ENCODE data around the gene NTM.

Gene NTM

DNA sequence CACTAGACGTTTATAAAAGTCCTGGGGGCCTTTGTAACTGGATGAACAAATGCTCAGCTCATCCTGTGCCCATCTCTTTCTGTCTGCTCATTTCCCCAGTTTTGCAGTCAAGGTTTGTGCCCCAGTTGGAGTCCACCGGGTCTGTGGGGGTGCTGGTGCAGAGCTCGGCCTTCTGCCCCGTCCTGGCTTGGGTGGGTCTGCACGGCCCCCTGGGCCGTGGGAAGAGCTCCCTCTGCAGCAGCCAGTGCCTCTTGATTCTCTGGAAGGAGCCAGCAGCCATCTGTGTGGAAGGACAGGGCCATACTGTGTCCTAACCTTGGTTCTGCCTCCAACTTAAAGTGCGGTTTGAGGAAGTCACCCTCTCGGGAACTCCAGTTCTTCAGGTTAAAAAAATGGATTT, 140.2 kb downstream of the NTM start:
- no peak for DNase-seq

GRCh38 chr11:131511794-131512193, 141.4 kb downstream of the NTM start:
- DNase-seq: no peak

- no peak for DNase-seq
Observed at GRCh38 chr11:131512228-131512627, 141.8 kb downstream of the NTM start.

- no peak for DNase-seq
Observed at GRCh38 chr11:131514062-131514461, 143.6 kb downstream of the NTM start.

DNA sequence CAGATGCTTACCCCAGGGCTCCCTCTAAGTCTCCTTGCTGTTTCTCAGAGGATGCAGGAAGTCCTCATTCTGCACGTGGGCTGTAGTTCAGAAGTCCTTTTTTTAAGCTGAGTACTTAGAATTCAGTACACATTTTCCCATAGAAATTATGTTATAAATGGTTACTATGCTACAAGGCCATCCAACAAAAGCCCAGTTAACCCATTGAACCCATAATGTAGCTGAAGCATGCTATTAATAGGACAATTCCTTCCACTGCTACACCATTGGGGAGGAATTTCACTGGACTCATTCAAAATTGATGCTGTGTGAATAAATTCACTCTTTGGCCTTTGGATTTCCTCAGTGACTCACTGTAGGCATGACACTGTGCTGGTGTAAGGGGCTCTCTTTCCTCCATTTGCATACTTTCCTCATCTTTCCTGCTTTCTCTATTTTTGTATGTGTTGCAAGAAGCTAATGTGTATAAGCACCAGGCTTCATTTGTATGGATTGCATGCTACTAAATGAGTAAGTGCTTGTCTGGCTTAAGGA, 148.0 kb downstream of the NTM start:
- no peak for DNase-seq

GRCh38 chr11:131522851-131523250, 152.4 kb downstream of the NTM start:
- no peak for DNase-seq

DNA sequence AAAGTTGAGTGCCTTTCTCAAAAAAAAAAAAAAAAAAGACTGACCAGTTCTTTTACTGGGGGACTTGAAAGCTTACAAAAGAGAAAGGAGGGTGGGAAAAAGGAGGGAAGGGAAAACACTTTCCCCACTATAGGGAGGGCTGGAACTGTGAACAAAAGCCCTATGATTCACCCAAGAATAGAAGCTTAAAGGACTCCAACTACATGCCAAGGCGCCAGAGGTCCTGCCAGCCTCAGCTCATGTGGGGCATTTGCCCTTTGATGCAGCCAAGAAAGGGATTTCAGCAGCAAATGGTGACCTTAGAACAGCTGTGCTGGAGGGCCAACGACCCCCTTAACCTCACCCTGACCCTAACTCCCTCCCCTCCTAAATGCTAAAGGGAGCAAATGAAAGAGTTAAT, 160.0 kb downstream of the NTM start:
- no peak for DNase-seq

DNA sequence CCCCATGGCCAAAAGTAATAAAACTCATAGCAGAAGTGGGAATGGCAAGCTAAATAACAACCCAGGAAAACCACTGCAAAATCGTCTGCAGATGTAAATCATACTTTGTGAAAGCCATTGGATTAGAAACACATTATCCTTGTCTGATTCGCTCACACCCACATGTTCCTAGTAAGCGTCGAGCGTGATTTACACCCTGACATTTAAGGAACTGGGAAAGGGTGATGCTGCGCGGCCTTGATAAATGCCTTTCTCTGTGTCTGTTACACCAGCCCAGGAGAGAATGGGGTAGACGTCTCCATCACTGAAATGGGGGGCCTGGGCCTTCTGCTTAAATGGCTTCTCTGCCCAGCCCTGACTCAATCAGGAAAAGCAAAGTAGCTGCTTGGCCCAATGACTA, 162.7 kb downstream of the NTM start:
- DNase-seq: no peak

DNA sequence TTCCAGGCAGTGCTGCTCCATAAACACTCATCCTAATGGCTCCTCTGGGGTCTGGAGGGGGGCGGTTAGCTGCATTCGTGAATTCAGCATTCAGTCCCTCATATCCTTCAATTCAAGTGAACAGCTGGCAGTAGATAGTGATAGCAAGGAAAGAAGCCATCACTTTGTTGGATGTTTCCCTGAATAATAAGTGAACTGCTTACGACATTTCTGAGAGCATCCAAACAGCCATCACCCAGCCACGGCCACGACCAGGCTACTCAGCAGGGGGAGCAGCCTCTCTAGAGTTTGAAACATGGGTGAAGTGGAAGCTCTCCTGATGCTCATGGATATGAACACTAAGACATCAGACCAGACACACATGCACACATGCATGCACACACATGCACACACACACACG, 163.6 kb downstream of the NTM start:
- no peak for DNase-seq

DNA sequence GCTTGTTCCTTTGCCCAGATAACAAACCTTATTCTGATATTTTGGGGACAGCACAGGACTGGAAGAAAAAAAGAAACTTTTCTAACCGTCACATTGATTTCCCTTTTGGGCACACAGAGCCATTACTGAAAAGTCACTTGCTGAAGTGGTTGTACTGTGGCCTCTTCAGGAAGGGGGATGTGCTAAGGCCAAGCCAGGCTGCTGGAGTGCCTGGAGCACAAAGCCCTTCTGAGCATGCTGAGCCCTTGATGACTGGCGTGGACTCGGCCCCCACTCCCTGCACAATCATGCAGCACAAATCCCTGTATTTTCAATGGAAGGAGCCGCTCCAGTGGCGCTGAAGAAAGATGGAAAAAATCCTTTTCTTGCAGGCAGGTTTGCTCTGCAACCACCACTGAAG, 164.2 kb downstream of the NTM start:
- DNase-seq: no peak

DNA sequence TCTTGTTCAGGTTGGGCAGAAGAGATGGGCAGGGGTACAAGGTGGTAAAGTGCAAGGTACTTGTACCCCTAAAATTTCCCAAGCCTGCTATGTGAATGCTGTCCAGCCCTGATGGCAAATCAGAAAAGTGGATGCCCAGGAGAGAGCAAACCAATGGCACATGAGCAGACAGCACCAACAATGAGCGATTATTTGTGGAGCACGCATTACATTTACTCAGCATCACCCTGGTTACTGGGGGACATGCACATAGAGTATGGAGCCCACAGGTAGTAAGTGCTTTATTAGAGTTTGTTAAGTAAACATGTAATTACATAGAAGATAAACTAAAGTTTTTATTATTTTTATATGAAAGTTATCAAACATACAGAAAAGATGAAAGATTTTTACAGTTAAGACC, 165.7 kb downstream of the NTM start:
- DNase-seq: no peak

- no peak for DNase-seq
Observed at GRCh38 chr11:131537196-131537595, 166.8 kb downstream of the NTM start.

DNA sequence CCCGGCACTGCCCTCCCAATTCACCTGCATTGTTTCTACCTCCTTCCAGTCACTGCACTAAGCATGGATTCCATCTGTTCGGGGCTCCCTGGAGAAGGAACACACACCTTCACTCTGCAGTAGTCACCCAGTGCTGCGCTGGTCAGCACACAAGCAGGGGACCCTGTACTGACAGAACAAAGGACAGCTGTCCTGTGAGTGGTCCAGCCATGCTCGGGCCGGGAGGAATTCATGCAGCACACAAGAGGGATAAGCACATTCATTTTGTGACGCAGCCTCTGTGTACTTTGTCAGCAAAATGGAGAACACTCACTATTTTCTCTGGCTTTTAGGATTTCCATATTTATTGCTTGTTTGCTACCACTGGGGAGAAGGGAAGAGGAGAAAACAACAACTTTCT, 167.3 kb downstream of the NTM start:
- no peak for DNase-seq

DNA sequence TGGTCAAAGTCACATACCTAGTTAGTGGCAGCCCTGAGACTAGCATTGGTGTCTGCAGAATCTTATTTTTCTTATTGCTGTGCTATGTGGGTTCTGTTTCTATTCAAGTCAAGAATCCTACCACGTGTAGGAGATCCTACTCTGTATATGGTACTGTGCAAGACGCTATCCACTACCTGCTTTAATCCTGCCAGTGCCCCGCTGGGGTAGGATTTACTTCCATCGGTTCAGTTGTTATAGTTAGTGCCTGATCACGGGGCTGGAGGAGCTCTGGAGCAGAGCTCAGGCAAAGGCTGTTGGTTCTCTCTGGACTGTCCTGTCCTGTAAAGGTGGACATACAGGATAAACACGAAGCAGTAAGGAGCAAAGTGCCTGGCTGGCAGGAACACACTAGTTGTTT, 167.9 kb downstream of the NTM start:
- no peak for DNase-seq

- DNase-seq: no peak
Observed at GRCh38 chr11:131540676-131541075, 170.3 kb downstream of the NTM start.

- DNase-seq: no peak
Observed at GRCh38 chr11:131543389-131544025, 173.1 kb downstream of the NTM start.

GRCh38 chr11:131544591-131544990, 174.2 kb downstream of the NTM start:
- DNase-seq: no peak

DNA sequence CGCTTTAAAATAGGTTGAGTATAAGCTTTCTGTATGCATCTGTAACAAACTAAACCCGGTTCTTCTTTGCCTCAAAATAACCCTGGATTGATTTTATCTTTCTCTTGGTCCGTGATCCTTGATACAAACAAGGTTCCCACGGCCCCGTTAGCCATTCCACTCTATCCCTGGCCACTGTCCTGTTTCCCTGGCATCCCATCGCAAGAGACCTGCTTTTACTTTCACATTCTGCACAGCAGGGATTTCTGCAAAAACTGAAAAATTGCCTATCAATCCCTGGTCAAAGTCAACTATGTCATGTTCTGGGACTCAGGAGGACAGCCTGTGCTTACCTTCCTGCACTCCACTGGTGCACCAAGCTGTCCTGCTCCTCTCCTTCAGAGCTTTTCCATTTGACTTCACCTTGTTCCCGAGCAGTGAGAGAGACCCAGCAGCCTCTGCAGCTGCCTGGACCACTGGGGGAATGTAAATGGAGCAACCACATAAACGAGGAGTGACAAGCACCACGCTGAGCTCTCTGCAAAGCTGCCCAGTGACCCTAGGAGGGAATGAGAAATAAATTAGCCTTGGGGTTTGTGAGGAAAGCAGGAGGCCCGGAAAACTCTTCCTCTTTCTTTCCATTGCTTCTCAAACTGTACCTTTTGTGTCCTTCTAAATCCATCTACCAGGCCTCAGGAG, 175.9 kb downstream of the NTM start:
- no peak for DNase-seq

DNA sequence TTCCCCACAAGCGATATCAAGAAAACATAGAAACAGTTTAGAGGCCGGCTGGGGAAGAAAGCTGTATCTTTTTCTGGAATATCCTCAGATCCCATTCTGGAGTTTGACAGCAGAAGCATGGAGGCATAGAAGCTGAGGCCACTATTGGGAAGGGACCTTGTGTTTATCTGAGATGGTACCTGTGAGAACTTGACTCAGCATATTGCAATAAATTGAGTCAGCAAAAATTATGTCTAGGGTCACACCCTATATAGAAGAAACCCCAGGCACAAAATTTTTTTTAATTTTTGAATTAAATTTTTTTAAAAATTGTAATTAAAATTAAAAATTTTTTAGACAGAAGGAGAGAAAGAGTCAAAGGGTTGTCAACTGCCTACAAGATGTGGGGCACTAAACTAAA, 178.7 kb downstream of the NTM start:
- DNase-seq: no peak

GRCh38 chr11:131549770-131550169, 179.4 kb downstream of the NTM start:
- DNase-seq: no peak

DNA sequence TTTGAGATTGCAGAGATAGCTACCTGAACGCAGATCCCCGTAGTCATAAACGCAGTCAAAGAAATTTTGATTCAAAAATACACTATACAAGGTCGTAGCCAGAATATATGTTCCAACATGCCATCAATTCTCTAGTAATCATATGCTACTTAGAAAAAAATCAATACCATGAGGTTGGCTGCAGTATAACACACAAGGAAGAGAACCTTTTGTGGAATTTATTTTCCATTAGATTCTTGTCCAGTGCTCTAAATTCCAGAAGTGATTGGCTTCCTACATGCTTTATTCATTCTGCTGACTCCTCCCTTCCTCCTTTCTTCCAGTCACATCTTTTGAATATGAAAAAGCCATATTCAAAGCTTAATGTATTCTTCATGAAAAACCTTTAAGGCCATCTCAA, 189.9 kb downstream of the NTM start:
- no peak for DNase-seq

GRCh38 chr11:131561501-131561900, 191.1 kb downstream of the NTM start:
- DNase-seq: no peak

DNA sequence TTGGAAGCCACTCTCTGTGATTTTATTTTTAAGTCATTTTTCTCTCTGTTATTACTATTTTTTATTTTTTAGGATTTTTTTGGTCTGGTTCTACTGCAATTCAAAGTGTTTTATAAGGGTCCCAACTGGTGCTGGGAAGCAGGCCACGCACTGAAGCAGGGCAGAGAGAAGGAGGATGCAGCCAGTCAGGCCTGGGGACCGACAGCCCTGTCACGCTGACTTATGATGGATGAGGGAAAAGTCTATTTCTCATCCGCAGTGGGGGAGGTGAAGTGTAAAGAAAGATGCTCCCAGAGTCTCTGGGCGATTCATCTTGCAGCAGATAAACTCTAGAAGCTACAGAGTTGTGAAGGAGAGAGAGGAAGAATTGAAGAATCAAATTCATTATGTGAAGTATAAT, 191.6 kb downstream of the NTM start:
- DNase-seq: no peak

DNA sequence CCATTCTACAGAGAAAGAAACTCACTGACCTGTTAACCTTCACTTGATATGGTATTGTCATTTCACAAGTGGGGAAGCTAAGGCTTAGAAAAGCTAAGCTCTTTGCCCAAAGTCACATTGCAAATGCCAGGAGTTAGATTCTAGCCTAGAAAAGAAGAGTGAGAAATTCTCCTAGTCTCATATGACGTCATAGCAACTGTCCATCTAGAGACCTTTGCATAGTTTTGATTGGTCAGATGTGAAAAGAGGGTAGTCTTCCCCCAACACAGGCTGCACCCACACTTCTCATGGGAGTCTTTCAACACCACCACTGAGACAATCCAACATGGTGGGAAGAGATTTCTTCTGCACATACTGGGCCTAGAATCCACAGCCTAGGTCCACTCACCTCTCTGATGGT, 197.9 kb downstream of the NTM start:
- DNase-seq: no peak

DNA sequence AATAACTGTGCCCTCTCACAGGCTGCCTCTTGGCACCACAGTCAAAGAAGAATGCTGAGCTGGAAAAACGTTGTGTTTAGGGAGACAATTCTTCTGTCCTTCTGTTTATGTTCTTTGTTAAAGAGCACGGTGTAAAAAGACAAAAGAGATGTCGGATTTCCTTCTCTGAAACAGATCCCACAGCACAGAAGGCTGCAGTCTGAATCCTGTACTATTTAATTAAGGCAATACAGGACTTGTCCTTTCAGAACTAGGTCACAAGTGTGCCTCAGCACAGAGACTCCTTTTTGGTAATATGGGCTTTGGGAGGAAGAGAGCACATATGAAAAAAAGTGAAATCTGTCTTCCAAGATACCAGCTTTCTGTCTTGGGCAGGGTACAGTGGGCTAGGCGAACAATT, 201.2 kb downstream of the NTM start:
- DNase-seq: no peak
